GM08714 (cell line): ENCODE measurements around the gene RASEF.

Experiments used
- H3K4me3 ChIP-seq: fragments of 200-500 bp; sonication (Bioruptor generic); 2 replicates; pipeline ENCODE4 v1.5.1; 2014; ENCODE audit warnings: mild to moderate bottlenecking, low read length, inconsistent platforms
- ZNF274 ChIP-seq: IDR thresholded peaks from 2 replicates; pipeline ENCODE4 v1.6.1; 2012; ENCODE audit warnings: mild to moderate bottlenecking, low read depth, low read length

RASEF gene

GRCh38 chr9:83034026-83034425 is 28.9 kb downstream of the RASEF start:
- no peak overlapping the region for H3K4me3 ChIP-seq
- TF ChIP-seq ZNF274, result no peak

- no peak for TF ChIP-seq ZNF274
- H3K4me3 ChIP-seq, result no peak overlapping the region
Observed at GRCh38 chr9:83032065-83032625, 30.8 kb downstream of the RASEF start.

GRCh38 chr9:83030391-83031107 is 32.4 kb downstream of the RASEF start:
- no peak for TF ChIP-seq ZNF274
- H3K4me3 ChIP-seq, result no peak overlapping the region

- TF ChIP-seq ZNF274, result no peak
- no peak overlapping the region for H3K4me3 ChIP-seq
Observed at GRCh38 chr9:83029531-83030137, 33.3 kb downstream of the RASEF start.

- H3K4me3 ChIP-seq, result no peak overlapping the region
- TF ChIP-seq ZNF274, result no peak
Observed at GRCh38 chr9:83027153-83027891, 35.6 kb downstream of the RASEF start.

- TF ChIP-seq ZNF274, result no peak
- H3K4me3 ChIP-seq, result no peak overlapping the region
Observed at GRCh38 chr9:83024506-83025125, 38.3 kb downstream of the RASEF start.

- TF ChIP-seq ZNF274, result no peak
- no peak overlapping the region for H3K4me3 ChIP-seq
Observed at GRCh38 chr9:83023151-83023550, 39.8 kb downstream of the RASEF start.

- no peak overlapping the region for H3K4me3 ChIP-seq
- no peak for TF ChIP-seq ZNF274
Observed at GRCh38 chr9:83020864-83021263, 42.1 kb downstream of the RASEF start.

- TF ChIP-seq ZNF274, result no peak
- no peak overlapping the region for H3K4me3 ChIP-seq
Observed at GRCh38 chr9:83020327-83020726, 42.6 kb downstream of the RASEF start.

- H3K4me3 ChIP-seq, result no peak overlapping the region
Observed at GRCh38 chr9:83019246-83019645, 43.7 kb downstream of the RASEF start.

GRCh38 chr9:83015897-83016296 is 47.0 kb downstream of the RASEF start:
- TF ChIP-seq ZNF274, result no peak
- H3K4me3 ChIP-seq, result no peak overlapping the region

More at GRCh38 chr9:83019246-83019645, 43.7 kb downstream of the RASEF start:
- TF ChIP-seq ZNF274, result no peak

- no peak for TF ChIP-seq ZNF274
- H3K4me3 ChIP-seq, result no peak overlapping the region
Observed at GRCh38 chr9:83013867-83014605, 48.9 kb downstream of the RASEF start.
